ENCODE measurements around the gene CHST6.

CHST6 gene

GRCh38 chr16:75486014-75486675 is 9.1 kb downstream of the CHST6 start:
- TF ChIP-seq FOXP2 (optimal IDR thresholded peaks at IDR 0.05; ENCODE audit: borderline replicate concordance, extremely low read depth, extremely low read length, insufficient read depth): no peak
- no peak for TF ChIP-seq TAF1 (IDR thresholded peaks at IDR 0.05; ENCODE audit: borderline replicate concordance, insufficient read depth, low read length)
- TF ChIP-seq POLR2AphosphoS5 (IDR thresholded peaks at IDR 0.05; ENCODE audit: low read depth, low read length): no peak
- no peak for TF ChIP-seq SIN3A (IDR thresholded peaks at IDR 0.05; ENCODE audit: borderline replicate concordance, insufficient read depth, low read length)
- TF ChIP-seq REST (IDR thresholded peaks at IDR 0.05; ENCODE audit: insufficient read depth in 1 of 2, low read depth in 2 of 2, low read length in 2 of 2): no peak

- no peak for TF ChIP-seq SIN3A (IDR thresholded peaks at IDR 0.05; ENCODE audit: borderline replicate concordance, insufficient read depth, low read length)
Observed at GRCh38 chr16:75485230-75486013, 9.8 kb downstream of the CHST6 start.

- TF ChIP-seq POLR2AphosphoS5 (IDR thresholded peaks at IDR 0.05; ENCODE audit: low read depth, low read length) (no peak), SIN3A (IDR thresholded peaks at IDR 0.05; ENCODE audit: borderline replicate concordance, insufficient read depth, low read length) (no peak), REST (IDR thresholded peaks at IDR 0.05; ENCODE audit: insufficient read depth in 1 of 2, low read depth in 2 of 2, low read length in 2 of 2) (no peak), TAF1 (IDR thresholded peaks at IDR 0.05; ENCODE audit: borderline replicate concordance, insufficient read depth, low read length) (no peak), FOXP2 (optimal IDR thresholded peaks at IDR 0.05; ENCODE audit: borderline replicate concordance, extremely low read depth, extremely low read length, insufficient read depth) (no peak)
Observed at GRCh38 chr16:75483222-75483621, 12.0 kb downstream of the CHST6 start.

GRCh38 chr16:75482434-75483205 is 12.6 kb downstream of the CHST6 start:
- no peak for TF ChIP-seq REST (IDR thresholded peaks at IDR 0.05; ENCODE audit: insufficient read depth in 1 of 2, low read depth in 2 of 2, low read length in 2 of 2)
- TF ChIP-seq POLR2AphosphoS5 (IDR thresholded peaks at IDR 0.05; ENCODE audit: low read depth, low read length): no peak
- no peak for TF ChIP-seq FOXP2 (optimal IDR thresholded peaks at IDR 0.05; ENCODE audit: borderline replicate concordance, extremely low read depth, extremely low read length, insufficient read depth)
- no peak for TF ChIP-seq SIN3A (IDR thresholded peaks at IDR 0.05; ENCODE audit: borderline replicate concordance, insufficient read depth, low read length)
- no peak for TF ChIP-seq TAF1 (IDR thresholded peaks at IDR 0.05; ENCODE audit: borderline replicate concordance, insufficient read depth, low read length)

GRCh38 chr16:75481475-75481874 is 13.8 kb downstream of the CHST6 start:
- TF ChIP-seq TAF1 (IDR thresholded peaks at IDR 0.05; ENCODE audit: borderline replicate concordance, insufficient read depth, low read length): no peak
- TF ChIP-seq POLR2AphosphoS5 (IDR thresholded peaks at IDR 0.05; ENCODE audit: low read depth, low read length): no peak
- no peak for TF ChIP-seq FOXP2 (optimal IDR thresholded peaks at IDR 0.05; ENCODE audit: borderline replicate concordance, extremely low read depth, extremely low read length, insufficient read depth)
- TF ChIP-seq SIN3A (IDR thresholded peaks at IDR 0.05; ENCODE audit: borderline replicate concordance, insufficient read depth, low read length): no peak
- TF ChIP-seq REST (IDR thresholded peaks at IDR 0.05; ENCODE audit: insufficient read depth in 1 of 2, low read depth in 2 of 2, low read length in 2 of 2): no peak

All from PFSK-1 (cell line).